Heart left ventricle (tissue), 16 donors: ENCODE data around the gene DSCAML1. TPM values are rescaled to one million over a fixed set of nuclear protein-coding genes. Genes with fewer than 3 reads are reported as not detected.
A peak's percentile ranks its signal among the peaks of the same experiment; 100 is the strongest.

Experiments
- ATAC-seq, 4 donors: fragments of 200-7000 bp; cut with Tn5 transposase; one replicate each; pipeline ENCODE4 v1.9.1; 2020 to 2022; ENCODE audit warnings: moderate library complexity in 4 of 4, mild to moderate bottlenecking in 3 of 4, moderate number of reproducible peaks in 1 of 4
- DNase-seq, 5 donors: peaks; one replicate each; pipeline ENCODE4 v3.0.0-alpha.2; 2020
- H3K27ac ChIP-seq, 12 donors: fragments of 200-600 bp; sonication (generic) in 4 of 12; one replicate each; pipeline versions ENCODE4 v1.5.0 to v1.8.0; 2016 to 2022; ENCODE audit warnings: mild to moderate bottlenecking in 2 of 12
- H3K27me3 ChIP-seq, 9 donors: fragments of 200-600 bp; sonication (generic) in 2 of 9; one replicate each; pipeline versions ENCODE4 v1.5.1 to v1.8.0; 2016 to 2022; ENCODE audit warnings: mild to moderate bottlenecking in 3 of 9
- H3K36me3 ChIP-seq, 9 donors: fragments of 200-600 bp; sonication (generic) in 2 of 9; one replicate each; pipeline versions ENCODE4 v1.5.0 to v1.8.0; 2018 to 2022; ENCODE audit warnings: mild to moderate bottlenecking in 2 of 9
- H3K4me1 ChIP-seq, 12 donors: fragments of 200-600 bp; sonication (generic) in 4 of 12; one replicate each; pipeline versions ENCODE4 v1.5.0 to v1.8.0; 2016 to 2022; ENCODE audit warnings: mild to moderate bottlenecking in 3 of 12
- H3K4me3 ChIP-seq, 12 donors: fragments of 200-600 bp; sonication (generic) in 4 of 12; one replicate each; pipeline versions ENCODE4 v1.5.0 to v1.8.0; 2017 to 2022; ENCODE audit warnings: mild to moderate bottlenecking in 9 of 12, moderate library complexity in 4 of 12
- H3K9me3 ChIP-seq, 12 donors: fragments of 200-600 bp; sonication (generic) in 4 of 12; one replicate each; pipeline versions ENCODE4 v1.5.0 to v1.8.0; 2016 to 2022; ENCODE audit warnings: mild to moderate bottlenecking in 1 of 12
- CTCF ChIP-seq, 12 donors: fragments of 200-600 bp; sonication (generic) in 4 of 12; IDR thresholded peaks; one replicate each; pipeline versions ENCODE4 v1.5.0 to v1.8.0; 2018 to 2022; ENCODE audit warnings: antibody characterized with exemption in 12 of 12, mild to moderate bottlenecking in 5 of 12
- POLR2A ChIP-seq, 2 donors: fragments of 450-650 bp; IDR thresholded peaks; one replicate each; pipeline ENCODE4 v1.6.1; 2017; ENCODE audit warnings: antibody characterized with exemption in 2 of 2, mild to moderate bottlenecking in 2 of 2, moderate library complexity in 2 of 2
- WGBS, 4 donors: extraction: QIAGEN DNeasy Blood & Tissue Kit in 2 of 4; methylation state at CpG; one replicate each; pipeline versions ENCODE4 v1.1.5 to v1.1.7; 2013 to 2018; 5-methylcytosine and 5-hydroxymethylcytosine counted together
- intact Hi-C, 10 donors: fragments of 100-400 bp; cut with DNase I; formaldehyde crosslinking; loops; one replicate each; pipeline versions ENCODE4 v1.11.1 to v1.14.2; 2022
- polyA plus RNA-seq, 2 donors: library from polyadenylated mRNA; stranded (reverse); fragments of 200-250 nt; gene quantifications; one replicate each; pipeline ENCODE4 v1.2.3, GENCODE V29; 2013
- total RNA-seq, 9 donors: library from RNA; depleted of rRNA in 2 of 9; stranded (reverse); fragments of >200 nt in 2 of 9; fragmentation: NEBNext Ultra II Directional in 3 of 9; extraction: Animal tissue kit (Norgen Biotek cat#: 25700) in 3 of 9; gene quantifications; one replicate each; pipeline versions ENCODE4 v1.1.0 to v1.2.4, GENCODE V29; 2016 to 2023
- donor health status: ischemic (EF 13 %, LVEDD 7.1; RV severe dilation, severe dysfunction).
- donor health status: healthy with polysubstance abuse.
- donor health status: DM: no; HTN: yes; CAD: no.
- donor health status: DM: no; HTN: no; CAD: no.
- donor health status: ischemic (EF 25% LVEDD 6.9; RV normal size, moderate dysfunction).
- donor health status: ischemic (EF 25% LVEDD 5.7; RV mildly dilated, moderate dysfunction).
- donor health status: healthy.
- donor health status: DM: yes; HTN: yes; CAD: no.
- donor health status: ischemic (EF 35%, LVEDD 5.7; RV mildly dilated, moderate dysfunction).
- donor health status: nonischemic (EF 11% LVEDD 7.7; RV severe dilation, severe dysfunction).
- donor health status: DM: yes; HTN: yes; CAD: no.
- donor health status: PGD.
- donor health status: ischemic (EF 29% LVEDD 5.4; RV normal size, mild dysfunction).
- donor health status: nonischemic (EF 23%, LVEDD 6.1; RV moderate dilation, normal function).

DSCAML1 gene
- total and polyA plus RNA-seq, 11 donors: 0.05 to 1.7 (median 0.76) TPM

DNA sequence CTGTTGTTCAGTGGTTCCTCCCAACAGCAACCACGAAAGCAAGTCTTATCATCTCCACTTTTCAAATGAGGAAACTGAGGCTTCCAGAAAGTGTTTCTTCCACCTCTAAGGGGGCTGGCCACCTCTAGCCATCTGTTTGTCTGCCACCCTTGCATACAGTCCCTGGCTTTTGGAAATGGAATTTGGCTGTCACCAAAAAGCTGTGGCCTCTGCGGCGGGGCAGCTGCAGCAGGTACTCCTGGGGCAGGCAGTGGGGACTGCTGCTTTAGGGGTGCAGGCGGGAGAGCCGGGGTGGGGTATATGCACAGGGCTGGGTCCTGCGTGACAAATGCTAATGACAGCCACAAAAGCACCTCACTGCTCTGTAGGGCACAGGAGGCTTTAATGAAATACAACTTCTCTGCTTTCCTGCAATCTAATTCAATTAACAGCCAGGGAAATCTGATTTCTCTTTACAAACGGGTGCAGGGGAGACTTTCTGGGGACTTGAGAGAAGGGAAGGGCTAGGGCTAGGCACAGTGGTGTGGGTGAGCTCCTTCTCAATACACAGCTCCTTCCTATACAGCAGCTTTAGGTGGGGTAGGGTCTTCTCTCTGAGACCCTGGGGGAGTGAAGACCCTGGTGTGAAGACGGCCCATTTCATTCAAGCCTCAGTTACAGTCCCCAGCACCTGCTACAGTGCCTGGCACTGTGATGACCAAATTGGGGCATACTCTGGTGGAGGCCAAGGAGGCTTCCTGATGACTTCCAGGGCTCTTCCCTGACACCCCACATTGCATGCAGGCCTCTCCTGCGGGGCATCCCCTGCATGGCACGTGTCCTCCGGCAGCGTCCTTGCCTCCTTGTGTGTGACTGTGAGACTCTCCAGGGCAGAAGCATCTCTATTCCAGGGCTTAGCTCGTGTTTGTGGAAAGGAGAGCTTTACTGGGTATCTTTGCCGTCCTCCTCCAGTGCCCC, 307.7 kb downstream of the DSCAML1 start:
- peak in 1 of 4 donors; percentile 31 for ATAC-seq
- Histone ChIP-seq H3K27me3 (peaks cover 0 to 9% (median 0%) of the 10 kb centered on the region in 9 donors), H3K9me3 (no peaks in the 10 kb centered on the region), H3K4me3 (no peak overlapping the region), H3K4me1 (no peaks in the 10 kb centered on the region), H3K27ac (no peak overlapping the region), H3K36me3 (no peaks in the 10 kb centered on the region)
- TF ChIP-seq CTCF (IDR thresholded peaks at IDR 0.05) (no peak), POLR2A (IDR thresholded peaks at IDR 0.05) (no peak)
- peak in 1 of 5 donors; percentile 9 for DNase-seq
- intact Hi-C loops: no loop called here
- WGBS, 4 donors: 83 to 88% (median 86%) methylated on average over 8 to 14 of the region's 14 CpGs

- no peak for TF ChIP-seq POLR2A (IDR thresholded peaks at IDR 0.05)
- TF ChIP-seq CTCF (IDR thresholded peaks at IDR 0.05): no peak
- Histone ChIP-seq H3K27ac (no peak overlapping the region), H3K36me3 (no peaks in the 10 kb centered on the region), H3K4me3 (no peak overlapping the region), H3K9me3 (no peaks in the 10 kb centered on the region), H3K4me1 (no peaks in the 10 kb centered on the region), H3K27me3 (no peaks in the 10 kb centered on the region)
- DNase-seq: no peak
- ATAC-seq: no peak
- 97 to 99% (median 98%) methylated on average over 13 of the region's 13 CpGs for WGBS, 4 donors
- intact Hi-C loops: no loop called here
Measured at GRCh38 chr11:117486059-117486458, 311.0 kb downstream of the DSCAML1 start.

- Histone ChIP-seq H3K36me3 (peaks cover 0 to 3% (median 0%) of the 10 kb centered on the region in 9 donors), H3K4me3 (no peak overlapping the region), H3K9me3 (no peaks in the 10 kb centered on the region), H3K4me1 (no peaks in the 10 kb centered on the region), H3K27ac (no peak overlapping the region), H3K27me3 (no peaks in the 10 kb centered on the region)
- 52 to 67% (median 56%) methylated on average over 8 to 9 of the region's 9 CpGs for WGBS, 4 donors
- intact Hi-C loops: no loop called here
- TF ChIP-seq POLR2A (IDR thresholded peaks at IDR 0.05) (no peak), CTCF (IDR thresholded peaks at IDR 0.05) (no peak)
- DNase-seq: no peak
- ATAC-seq: no peak
Measured at GRCh38 chr11:117484156-117484555, 312.9 kb downstream of the DSCAML1 start.

GRCh38 chr11:117483372-117483771, 313.6 kb downstream of the DSCAML1 start:
- Histone ChIP-seq H3K4me3 (no peak overlapping the region), H3K36me3 (peaks cover 0 to 3% (median 0%) of the 10 kb centered on the region in 9 donors), H3K4me1 (no peaks in the 10 kb centered on the region), H3K9me3 (no peaks in the 10 kb centered on the region), H3K27ac (no peak overlapping the region), H3K27me3 (no peaks in the 10 kb centered on the region)
- 84 to 95% (median 91%) methylated on average over 5 of the region's 5 CpGs for WGBS, 4 donors
- ATAC-seq (no peak), DNase-seq (no peak)
- TF ChIP-seq CTCF (IDR thresholded peaks at IDR 0.05) (no peak), POLR2A (IDR thresholded peaks at IDR 0.05) (no peak)
- intact Hi-C loops: no loop called here
